RWPE1 (cell line): ENCODE measurements around the gene TMEM169.

ENCODE experiments used
- CTCF ChIA-PET: fragments of 350-600 bp; sonication (Branson Sonifier 250); formaldehyde crosslinking; extraction: SDS; loops from one replicate; lab custom pipeline; 2021; lab: Yijun Ruan, JAX
- POLR2A ChIA-PET: fragments of 400-600 bp; formaldehyde crosslinking; extraction: SDS; loops from one replicate; lab custom pipeline; 2020; ENCODE audit warnings: antibody characterized with exemption; ENCODE audit not compliant: low non-redundant PET; lab: Yijun Ruan, JAX
- DNase-seq: peaks from one replicate; pipeline ENCODE4 v3.0.0; 2012; ENCODE audit warnings: low spot score
- H3K27ac ChIP-seq: fragments of 450-650 bp; 2 replicates; pipeline ENCODE4 v1.5.1; 2017
- TF ChIP-seq, protein P1 (sequence below): fragments of 450-650 bp; conservative IDR thresholded peaks from 2 replicates; pipeline ENCODE4 v1.5.1; 2017; ENCODE audit warnings: low read depth, mild to moderate bottlenecking

TMEM169 gene

DNA sequence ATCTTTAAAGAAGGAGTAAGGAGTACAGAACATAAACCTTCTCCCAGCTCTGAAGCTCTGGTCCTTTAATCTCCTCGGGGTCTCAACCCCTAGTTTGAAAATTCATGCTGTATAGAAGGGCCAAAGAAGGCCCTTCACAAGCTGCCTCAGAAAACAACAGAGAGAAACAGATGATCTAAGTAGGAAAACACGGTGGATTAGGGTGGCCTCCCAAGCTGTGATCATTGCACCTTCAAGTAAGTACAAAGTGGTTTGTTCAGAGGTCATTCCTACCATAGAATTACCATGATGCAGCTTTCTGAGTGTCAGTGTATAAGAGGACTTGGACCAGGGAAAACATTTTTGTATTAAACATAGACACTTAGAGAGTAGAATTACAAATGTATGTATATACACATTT lies 10.9 kb downstream of the TMEM169 start:
- DNase-seq = no peak
- POLR2A ChIA-PET = no interaction called here
- H3K27ac ChIP-seq = no peak overlapping the region
- CTCF ChIA-PET = interaction anchor here (1.0 to 1.1 kb wide), 3 partner anchors 8 to 59 kb away, joined by 3 to 4 read pairs (median 3); partner anchors contain the start of genes PECR and TMEM169
- TF ChIP-seq, protein P1, sequence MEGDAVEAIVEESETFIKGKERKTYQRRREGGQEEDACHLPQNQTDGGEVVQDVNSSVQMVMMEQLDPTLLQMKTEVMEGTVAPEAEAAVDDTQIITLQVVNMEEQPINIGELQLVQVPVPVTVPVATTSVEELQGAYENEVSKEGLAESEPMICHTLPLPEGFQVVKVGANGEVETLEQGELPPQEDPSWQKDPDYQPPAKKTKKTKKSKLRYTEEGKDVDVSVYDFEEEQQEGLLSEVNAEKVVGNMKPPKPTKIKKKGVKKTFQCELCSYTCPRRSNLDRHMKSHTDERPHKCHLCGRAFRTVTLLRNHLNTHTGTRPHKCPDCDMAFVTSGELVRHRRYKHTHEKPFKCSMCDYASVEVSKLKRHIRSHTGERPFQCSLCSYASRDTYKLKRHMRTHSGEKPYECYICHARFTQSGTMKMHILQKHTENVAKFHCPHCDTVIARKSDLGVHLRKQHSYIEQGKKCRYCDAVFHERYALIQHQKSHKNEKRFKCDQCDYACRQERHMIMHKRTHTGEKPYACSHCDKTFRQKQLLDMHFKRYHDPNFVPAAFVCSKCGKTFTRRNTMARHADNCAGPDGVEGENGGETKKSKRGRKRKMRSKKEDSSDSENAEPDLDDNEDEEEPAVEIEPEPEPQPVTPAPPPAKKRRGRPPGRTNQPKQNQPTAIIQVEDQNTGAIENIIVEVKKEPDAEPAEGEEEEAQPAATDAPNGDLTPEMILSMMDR = no peak

- ChIA-PET CTCF (interaction anchor here (0.7 kb wide), 1 partner anchor 82 kb away, joined by 3 read pairs; no protein-coding TSS in a partner anchor), POLR2A (no interaction called here)
- TF ChIP-seq, protein P1 = no peak
- H3K27ac ChIP-seq = no peak overlapping the region
- DNase-seq = no peak
Observed at GRCh38 chr2:216094701-216095100, 13.0 kb downstream of the TMEM169 start.

GRCh38 chr2:216098421-216099334 lies 17.0 kb downstream of the TMEM169 start:
- TF ChIP-seq, protein P1 = no peak
- DNase-seq = no peak
- no peak overlapping the region for H3K27ac ChIP-seq
- ChIA-PET POLR2A (no interaction called here), CTCF (no interaction called here)

- ChIA-PET CTCF (no interaction called here), POLR2A (no interaction called here)
- no peak for DNase-seq
- no peak overlapping the region for H3K27ac ChIP-seq
- TF ChIP-seq, protein P1 = no peak
Observed at GRCh38 chr2:216101109-216101508, 19.4 kb downstream of the TMEM169 start.

- CTCF ChIA-PET = no interaction called here
- TF ChIP-seq, protein P1 = no peak
Observed at GRCh38 chr2:216103213-216103612, 21.5 kb downstream of the TMEM169 start.

GRCh38 chr2:216104691-216105090 lies 23.0 kb downstream of the TMEM169 start:
- CTCF ChIA-PET = interaction anchor here (0.6 kb wide), 1 partner anchor 49 kb away, joined by 3 read pairs; no protein-coding TSS in a partner anchor
- H3K27ac ChIP-seq = no peak overlapping the region
- POLR2A ChIA-PET = no interaction called here
- no peak for DNase-seq
- TF ChIP-seq, protein P1 = no peak

More at GRCh38 chr2:216103213-216103612, 21.5 kb downstream of the TMEM169 start:
- no peak overlapping the region for H3K27ac ChIP-seq
- no peak for DNase-seq
- POLR2A ChIA-PET = no interaction called here
